H1 (cell line): ENCODE data around the gene FOXJ2. TPM values are rescaled to one million over a fixed set of nuclear protein-coding genes. Genes with fewer than 3 reads are reported as not detected.

ENCODE experiments used
- CTCF ChIA-PET: fragments of 300-600 bp; sonication (Branson Sonifier 250); formaldehyde crosslinking; loops from one replicate; lab custom pipeline; 2021; ENCODE audit not compliant: partially characterized antibody; lab: Charles Lee
- POLR2A ChIA-PET: fragments of 300-600 bp; sonication (Branson Sonifier 250); formaldehyde crosslinking; loops from one replicate; lab custom pipeline; 2021; ENCODE audit warnings: inconsistent platforms; ENCODE audit not compliant: partially characterized antibody; lab: Charles Lee
- DNase-seq, 2 experiments: peaks; one replicate each; pipeline versions ENCODE4 v3.0.0 to v3.0.0-alpha.2; 2010 to 2022; ENCODE audit warnings: low spot score in 2 of 2, low read depth in 1 of 2, mixed read lengths in 1 of 2
- FAIRE-seq: peaks from 2 replicates; lab custom pipeline; 2011; peaks lifted over from hg19 to GRCh38; lab: Jason Lieb, UNC
- H2AFZ ChIP-seq: 2 replicates; pipeline ENCODE4 v1.8.1; 2012; ENCODE audit warnings: low read length, inconsistent platforms
- H2AK5ac ChIP-seq: 2 replicates; pipeline ENCODE4 v1.6.1; 2013; ENCODE audit warnings: low read depth, low read length
- H2BK120ac ChIP-seq: replicated peaks from 2 replicates; pipeline ENCODE3; 2013; ENCODE audit warnings: low read depth, low read length, inconsistent platforms
- H2BK12ac ChIP-seq: 2 replicates; pipeline ENCODE4 v1.6.1; 2013; ENCODE audit warnings: low read depth, low read length
- H2BK15ac ChIP-seq: 2 replicates; pipeline ENCODE4 v1.6.1; 2013; ENCODE audit warnings: low read length
- H2BK20ac ChIP-seq: 2 replicates; pipeline ENCODE4 v1.6.1; 2013; ENCODE audit warnings: low read length
- H2BK5ac ChIP-seq: 2 replicates; pipeline ENCODE4 v1.6.1; 2013; ENCODE audit warnings: low read depth, low read length
- H3K14ac ChIP-seq: 2 replicates; pipeline ENCODE4 v1.6.1; 2013; ENCODE audit warnings: inconsistent platforms; ENCODE audit not compliant: insufficient read length
- H3K18ac ChIP-seq: 2 replicates; pipeline ENCODE4 v1.6.1; 2013; ENCODE audit warnings: low read length; ENCODE audit errors: extremely low read depth
- H3K23ac ChIP-seq: 2 replicates; pipeline ENCODE4 v1.6.1; 2013; ENCODE audit warnings: inconsistent platforms; ENCODE audit not compliant: insufficient read length
- H3K23me2 ChIP-seq: 2 replicates; pipeline ENCODE4 v1.6.1; 2013; ENCODE audit warnings: low read depth, low read length
- H3K27ac ChIP-seq: 2 replicates; pipeline ENCODE4 v1.6.1; 2011; ENCODE audit warnings: low read depth, low read length, inconsistent platforms
- H3K27me3 ChIP-seq, 4 experiments: replicated peaks in 1 of 4; 1 replicate in 1 of 4; 2 replicates in 3 of 4; pipeline versions ENCODE4 v1.6.1 to v1.8.1; 2011 to 2013; ENCODE audit warnings: low read length in 3 of 4, mild to moderate bottlenecking in 3 of 4, inconsistent platforms in 2 of 4, mixed read lengths in 2 of 4, moderate library complexity in 1 of 4; ENCODE audit not compliant: control insufficient read depth in 3 of 4, insufficient read depth in 3 of 4; ENCODE audit errors: extremely low read depth in 1 of 4
- H3K36me3 ChIP-seq, 4 experiments: 2 replicates each; pipeline versions ENCODE4 v1.6.1 to v1.8.1; 2011 to 2013; ENCODE audit warnings: mild to moderate bottlenecking in 4 of 4, low read length in 3 of 4, moderate library complexity in 2 of 4, control low read depth in 1 of 4, inconsistent platforms in 1 of 4; ENCODE audit not compliant: insufficient read depth in 4 of 4, control insufficient read depth in 2 of 4
- H3K4ac ChIP-seq: replicated peaks from 2 replicates; pipeline ENCODE3; 2013; ENCODE audit warnings: low read length, low read depth, mixed read lengths, inconsistent platforms; ENCODE audit not compliant: insufficient read length
- H3K4me1 ChIP-seq, 4 experiments: replicated peaks in 1 of 4; 1 replicate in 1 of 4; 2 replicates in 3 of 4; pipeline versions ENCODE4 v1.6.1 to v1.8.1; 2011 to 2013; ENCODE audit warnings: low read length in 3 of 4, inconsistent platforms in 2 of 4, mixed read lengths in 1 of 4; ENCODE audit not compliant: insufficient read depth in 4 of 4, control insufficient read depth in 3 of 4
- H3K4me2 ChIP-seq, 2 experiments: 2 replicates each; pipeline versions ENCODE4 v1.6.1 to v1.8.1; 2011 to 2013; ENCODE audit warnings: low read depth in 2 of 2, low read length in 2 of 2, control low read depth in 1 of 2, inconsistent platforms in 1 of 2, mild to moderate bottlenecking in 1 of 2; ENCODE audit not compliant: insufficient read depth in 1 of 2
- H3K4me3 ChIP-seq, 4 experiments: fragments of 200-600, 300-600 bp in 1 of 4; sonication (generic), shearing (Covaris generic), sonication (Bioruptor Twin) in 1 of 4; 2 replicates each; pipeline versions ENCODE4 v1.5.1 to v1.8.1; 2011 to 2016; ENCODE audit warnings: low read length in 4 of 4, low read depth in 3 of 4, control low read depth in 2 of 4, inconsistent platforms in 2 of 4, mild to moderate bottlenecking in 2 of 4, mixed read lengths in 1 of 4, moderate library complexity in 1 of 4; ENCODE audit not compliant: insufficient read depth in 2 of 4; ENCODE audit errors: extremely low read depth in 1 of 4
- H3K56ac ChIP-seq: replicated peaks from 2 replicates; pipeline ENCODE3; 2013; ENCODE audit warnings: low read depth, mild to moderate bottlenecking, mixed read lengths, low read length, inconsistent platforms; ENCODE audit not compliant: insufficient read length
- H3K79me1 ChIP-seq: 2 replicates; pipeline ENCODE4 v1.6.1; 2013; ENCODE audit warnings: low read depth, low read length, control low read depth
- H3K79me2 ChIP-seq, 2 experiments: 2 replicates each; pipeline versions ENCODE4 v1.6.1 to v1.8.1; 2012 to 2013; ENCODE audit warnings: low read length in 2 of 2, mild to moderate bottlenecking in 2 of 2, inconsistent platforms in 1 of 2; ENCODE audit not compliant: insufficient read depth in 2 of 2, control insufficient read depth in 1 of 2
- H3K9ac ChIP-seq, 4 experiments: replicated peaks in 1 of 4; 1 replicate in 1 of 4; 2 replicates in 3 of 4; pipeline versions ENCODE4 v1.6.1 to v1.8.1; 2011 to 2013; ENCODE audit warnings: low read depth in 3 of 4, low read length in 3 of 4, control low read depth in 2 of 4, mild to moderate bottlenecking in 2 of 4, moderate library complexity in 2 of 4, inconsistent platforms in 1 of 4; ENCODE audit errors: extremely low read depth in 1 of 4
- H3K9me3 ChIP-seq, 2 experiments: 2 replicates each; pipeline versions ENCODE4 v1.6.1 to v1.8.1; 2012 to 2013; ENCODE audit warnings: mild to moderate bottlenecking in 2 of 2, moderate library complexity in 2 of 2, control low read depth in 1 of 2, inconsistent platforms in 1 of 2, low read depth in 1 of 2, low read length in 1 of 2, mixed read lengths in 1 of 2; ENCODE audit not compliant: insufficient read depth in 2 of 2
- H4K20me1 ChIP-seq, 2 experiments: replicated peaks in 1 of 2; 2 replicates each; pipeline versions ENCODE3 to v1.8.1; 2011 to 2013; ENCODE audit warnings: inconsistent platforms in 2 of 2, low read length in 2 of 2, mild to moderate bottlenecking in 1 of 2; ENCODE audit not compliant: insufficient read depth in 2 of 2, control insufficient read depth in 1 of 2
- H4K5ac ChIP-seq: 2 replicates; pipeline ENCODE4 v1.6.1; 2013; ENCODE audit warnings: low read length, low read depth, mixed read lengths, inconsistent platforms; ENCODE audit not compliant: insufficient read length
- H4K8ac ChIP-seq: 2 replicates; pipeline ENCODE4 v1.8.0; 2013; ENCODE audit warnings: mild to moderate bottlenecking, moderate library complexity, low read length, inconsistent platforms; ENCODE audit not compliant: insufficient read depth; ENCODE audit errors: extremely low read depth
- H4K91ac ChIP-seq: replicated peaks from 2 replicates; pipeline ENCODE3; 2013; ENCODE audit warnings: low read length, mixed read lengths, inconsistent platforms; ENCODE audit not compliant: insufficient read length
- CBX8 ChIP-seq: fragments of 300-800, 300-1000 bp; sonication (generic); IDR thresholded peaks from 2 replicates; pipeline ENCODE4 v1.7.1; 2016; ENCODE audit warnings: low read depth, low read length, borderline replicate concordance
- CHD2 ChIP-seq: IDR thresholded peaks from 2 replicates; pipeline ENCODE4 v1.6.1; 2012; ENCODE audit warnings: low read length, improper control_type of control experiment
- JUND ChIP-seq: IDR thresholded peaks from 2 replicates; pipeline ENCODE4 v1.6.1; 2011; ENCODE audit warnings: mild to moderate bottlenecking, improper control_type of control experiment, low read length
- MAFK ChIP-seq: IDR thresholded peaks from 2 replicates; pipeline ENCODE4 v1.6.1; 2012; ENCODE audit warnings: low read depth, mild to moderate bottlenecking, improper control_type of control experiment, low read length
- PHF8 ChIP-seq: fragments of 200-600 bp; sonication (generic); conservative IDR thresholded peaks from 2 replicates; pipeline ENCODE4 v1.7.1; 2012; ENCODE audit warnings: low read depth, mild to moderate bottlenecking, inconsistent platforms, low read length, moderate library complexity
- POLR2AphosphoS5 ChIP-seq: IDR thresholded peaks from 2 replicates; pipeline ENCODE4 v1.6.1; 2011; ENCODE audit warnings: low read depth, low read length
- SP1 ChIP-seq: IDR thresholded peaks from 2 replicates; pipeline ENCODE4 v1.6.1; 2011; ENCODE audit warnings: low read depth, low read length
- SP4 ChIP-seq: IDR thresholded peaks from 2 replicates; pipeline ENCODE4 v1.6.1; 2012; ENCODE audit warnings: low read length, inconsistent platforms
- WGBS, 2 experiments: shearing (Covaris generic) in 1 of 2; methylation state at CpG; one replicate each; pipeline versions ENCODE4 v1.1.6 to v1.1.7; 2013 to 2015; ENCODE audit warnings: low lambda C conversion rate in 2 of 2, mixed read lengths in 2 of 2, inconsistent platforms in 1 of 2, low coverage in 1 of 2, missing lambda C conversion rate in 1 of 2; ENCODE audit not compliant: insufficient replicate concordance in 2 of 2, insufficient coverage in 1 of 2, insufficient read length in 1 of 2; ENCODE audit errors: extremely low coverage in 1 of 2, missing lambda C conversion rate in 1 of 2; 5-methylcytosine and 5-hydroxymethylcytosine counted together
- polyA plus RNA-seq, 7 experiments: library from polyadenylated mRNA; depleted of rRNA in 3 of 7; stranded (reverse) in 5 of 7; unstranded in 2 of 7; fragments of >200 nt in 5 of 7; fragments of 200-250 nt in 2 of 7; gene quantifications; 1 replicate in 5 of 7; 2 replicates in 1 of 7; 4 replicates in 1 of 7; pipeline versions ENCODE4 v1.2.1 to v1.2.3, GENCODE V29; 2011 to 2013; ENCODE audit warnings: missing spikeins in 2 of 7, mixed read lengths in 2 of 7
- total RNA-seq: library from RNA; stranded (reverse); fragmentation: NEBNext Ultra II Directional; extraction: Animal tissue kit (Norgen Biotek cat#: 25700); gene quantifications from 2 replicates; pipeline ENCODE4 v1.2.1, GENCODE V29; 2021

Gene FOXJ2
- total and polyA plus RNA-seq, 2 of the 8 experiments (the other 6 are each of a cell fraction or from before 2014, with no cell fraction given) = 4.2 to 9.3 TPM

DNA sequence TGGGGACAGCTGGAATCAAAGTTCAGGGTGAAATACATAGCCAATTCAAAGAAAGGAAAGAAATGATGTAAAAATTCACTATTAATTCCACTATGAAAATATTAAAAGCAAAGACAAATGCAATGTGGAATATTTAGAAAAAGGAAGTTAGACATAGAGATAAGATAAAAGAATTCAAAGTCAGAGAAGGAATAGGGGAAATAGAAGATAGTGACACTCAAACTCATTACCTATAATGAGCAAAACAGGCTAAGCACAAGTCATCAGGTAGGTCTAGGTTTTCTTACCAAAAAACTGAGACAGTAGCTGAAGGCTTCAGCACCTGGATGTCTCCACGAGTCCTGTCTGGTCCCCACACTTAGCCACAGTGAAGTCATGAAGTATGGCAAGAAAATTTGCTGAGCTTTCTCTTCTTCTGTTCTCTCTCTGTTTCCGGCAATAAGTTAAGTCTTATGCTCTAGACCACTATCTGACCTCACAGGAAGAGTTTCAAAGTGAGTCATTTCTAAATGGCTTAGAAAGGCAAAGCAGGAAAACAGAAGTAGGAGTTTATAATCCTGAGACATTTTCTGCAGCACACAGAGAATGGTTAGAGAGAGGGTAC, 33.6 kb downstream of the FOXJ2 start, which contains the start of gene C3AR1:
Gene C3AR1 (minus strand): TSS at position 369 of the 604 bp plus-strand sequence. CDS start 6,174 bp downstream, outside the sequence.
- Histone ChIP-seq H2BK12ac (no peak within 1 kb of the TSS), H3K36me3 (no peaks in the 10 kb centered on the region), H2BK15ac (no peak within 1 kb of the TSS), H3K23ac (no peak within 1 kb of the TSS), H2BK5ac (no peak within 1 kb of the TSS), H3K18ac (no peak within 1 kb of the TSS), H3K9ac (no peak within 1 kb of the TSS), H3K79me1 (no peaks in the 10 kb centered on the region), H3K23me2 (no peaks in the 10 kb centered on the region), H2AFZ (no peak within 1 kb of the TSS), H3K56ac (no peak within 1 kb of the TSS), H2AK5ac (no peak within 1 kb of the TSS), H3K4ac (no peak within 1 kb of the TSS), H3K4me2 (no peak within 1 kb of the TSS), H4K5ac (no peak within 1 kb of the TSS), H3K9me3 (no peaks in the 10 kb centered on the region), H4K8ac (no peak within 1 kb of the TSS), H4K20me1 (no peaks in the 10 kb centered on the region), H2BK120ac (no peak within 1 kb of the TSS), H4K91ac (no peak within 1 kb of the TSS), H2BK20ac (no peak within 1 kb of the TSS), H3K4me3 (no peak within 1 kb of the TSS), H3K27me3 (no peaks in the 10 kb centered on the region), H3K79me2 (no peaks in the 10 kb centered on the region), H3K14ac (no peak within 1 kb of the TSS), H3K27ac (no peak within 1 kb of the TSS), H3K4me1 (no peaks in the 10 kb centered on the region)
- CTCF ChIA-PET = interaction anchor here (0.6 to 1.9 kb wide), 5 partner anchors 12 to 945 kb away, joined by 3 to 10 read pairs (median 3); no protein-coding TSS in a partner anchor
- 85% methylated on average over 2 of the region's 2 CpGs; no CpG with 5 or more reads in 1 of the 2 experiments for WGBS, 2 experiments
- POLR2A ChIA-PET = interaction anchor here (0.7 to 0.8 kb wide), 2 partner anchors 34 to 41 kb away, joined by 3 read pairs; no protein-coding TSS in a partner anchor
- FAIRE-seq (no peak), DNase-seq (no peak)
- TF ChIP-seq CHD2 = no peak
- no peak for TF ChIP-seq SP1
- TF ChIP-seq PHF8 = no peak
- no peak for TF ChIP-seq MAFK
- TF ChIP-seq POLR2AphosphoS5 = no peak
- no peak for TF ChIP-seq SP4
- TF ChIP-seq CBX8 = no peak
- no peak for TF ChIP-seq JUND
